Liver (tissue), 9 donors: ENCODE results near the gene LCE1D. TPM values are rescaled to one million over a fixed set of nuclear protein-coding genes. Genes with fewer than 3 reads are reported as not detected.

Experiments
- DNase-seq: peaks from one replicate; pipeline ENCODE4 v3.0.0-alpha.2; 2017; ENCODE audit warnings: low spot score
- H3K27ac ChIP-seq, 2 donors: one replicate each; pipeline ENCODE4 v1.7.0; 2013; ENCODE audit warnings: inconsistent platforms in 2 of 2, low read length in 2 of 2, control low read depth in 1 of 2, low read depth in 1 of 2, mild to moderate bottlenecking in 1 of 2
- H3K27me3 ChIP-seq, 4 donors: one replicate each; pipeline versions ENCODE4 v1.6.1 to v1.7.0; 2013; ENCODE audit warnings: low read length in 3 of 4, inconsistent platforms in 1 of 4, mild to moderate bottlenecking in 1 of 4, moderate library complexity in 1 of 4; ENCODE audit not compliant: control insufficient read depth in 4 of 4, insufficient read depth in 4 of 4
- H3K36me3 ChIP-seq, 4 donors: one replicate each; pipeline versions ENCODE4 v1.6.1 to v1.7.0; 2013; ENCODE audit warnings: low read length in 3 of 4, mild to moderate bottlenecking in 3 of 4, low read depth in 1 of 4, moderate library complexity in 1 of 4; ENCODE audit not compliant: control insufficient read depth in 4 of 4, insufficient read depth in 3 of 4
- H3K4me1 ChIP-seq, 4 donors: one replicate each; pipeline versions ENCODE4 v1.6.1 to v1.7.0; 2013; ENCODE audit warnings: low read length in 3 of 4, mild to moderate bottlenecking in 3 of 4, moderate library complexity in 1 of 4; ENCODE audit not compliant: control insufficient read depth in 4 of 4, insufficient read depth in 4 of 4
- H3K4me3 ChIP-seq, 3 donors: one replicate each; pipeline versions ENCODE4 v1.6.1 to v1.7.0; 2013; ENCODE audit warnings: low read length in 3 of 3, control low read depth in 1 of 3, low read depth in 1 of 3, mild to moderate bottlenecking in 1 of 3
- H3K9ac ChIP-seq, 2 donors: one replicate each; pipeline ENCODE4 v1.7.0; 2013; ENCODE audit warnings: low read length in 2 of 2, mild to moderate bottlenecking in 2 of 2, moderate library complexity in 2 of 2, control low read depth in 1 of 2, low read depth in 1 of 2
- H3K9me3 ChIP-seq, 4 donors: one replicate each; pipeline versions ENCODE4 v1.6.1 to v1.7.0; 2013; ENCODE audit warnings: low read length in 3 of 4; ENCODE audit not compliant: control insufficient read depth in 4 of 4
- EGR1 ChIP-seq, 2 donors: IDR thresholded peaks; 2 replicates each; pipeline ENCODE4 v1.6.1; 2016 to 2018; ENCODE audit warnings: antibody characterized with exemption in 2 of 2, low read depth in 2 of 2
- FOXA1 ChIP-seq: IDR thresholded peaks from 2 replicates; pipeline ENCODE4 v1.6.1; 2016; ENCODE audit warnings: antibody characterized with exemption
- FOXA2 ChIP-seq: IDR thresholded peaks from 2 replicates; pipeline ENCODE4 v1.6.1; 2016; ENCODE audit warnings: antibody characterized with exemption
- GABPA ChIP-seq, 2 donors: IDR thresholded peaks in 1 of 2; conservative IDR thresholded peaks in 1 of 2; 2 replicates each; pipeline ENCODE4 v1.6.1; 2016; ENCODE audit warnings: antibody characterized with exemption in 2 of 2, mild to moderate bottlenecking in 1 of 2, moderate library complexity in 1 of 2
- HNF4A ChIP-seq, 2 donors: conservative IDR thresholded peaks; 2 replicates each; pipeline ENCODE4 v1.6.1; 2016; ENCODE audit warnings: antibody characterized with exemption in 2 of 2, mild to moderate bottlenecking in 2 of 2
- HNF4G ChIP-seq: IDR thresholded peaks from 2 replicates; pipeline ENCODE4 v1.6.1; 2016; ENCODE audit warnings: antibody characterized with exemption
- JUND ChIP-seq, 2 donors: IDR thresholded peaks; 2 replicates each; pipeline ENCODE4 v1.6.1; 2016; ENCODE audit warnings: antibody characterized with exemption in 2 of 2
- NR2F2 ChIP-seq: IDR thresholded peaks from 2 replicates; pipeline ENCODE4 v1.6.1; 2016; ENCODE audit warnings: antibody characterized with exemption
- RAD21 ChIP-seq, 2 donors: IDR thresholded peaks; 2 replicates each; pipeline ENCODE4 v1.6.1; 2016; ENCODE audit warnings: antibody characterized with exemption in 2 of 2, mild to moderate bottlenecking in 2 of 2
- RXRA ChIP-seq, 2 donors: IDR thresholded peaks; 2 replicates each; pipeline ENCODE4 v1.6.1; 2017 to 2018; ENCODE audit warnings: antibody characterized with exemption in 2 of 2, mild to moderate bottlenecking in 1 of 2
- SP1 ChIP-seq: IDR thresholded peaks from 2 replicates; pipeline ENCODE4 v1.6.1; 2018; ENCODE audit warnings: antibody characterized with exemption, mild to moderate bottlenecking
- TAF1 ChIP-seq: conservative IDR thresholded peaks from 2 replicates; pipeline ENCODE4 v1.6.1; 2016; ENCODE audit warnings: antibody characterized with exemption, mild to moderate bottlenecking
- YY1 ChIP-seq: IDR thresholded peaks from 2 replicates; pipeline ENCODE4 v1.6.1; 2016; ENCODE audit warnings: antibody characterized with exemption, mild to moderate bottlenecking
- WGBS: extraction: QIAGEN DNeasy Blood & Tissue Kit; methylation state at CpG from one replicate; pipeline ENCODE4 v1.1.7; 2013; 5-methylcytosine and 5-hydroxymethylcytosine counted together
- polyA plus RNA-seq, 2 donors: library from polyadenylated mRNA; stranded (reverse) in 1 of 2; unstranded in 1 of 2; fragments of 200-250 nt in 1 of 2; fragments of >200 nt in 1 of 2; fragmentation: Nextera tagmentation in 1 of 2; extraction: Ambion mirVana in 1 of 2; gene quantifications; one replicate each; pipeline versions ENCODE4 v1.2.1 to v1.2.3, GENCODE V29; 2013 to 2015
- total RNA-seq, 2 donors: library from RNA; depleted of rRNA; stranded (reverse); fragments of >200 nt; gene quantifications; one replicate each; pipeline ENCODE4 v1.2.3, GENCODE V29; 2014
- TF ChIP-seq, protein P1 (sequence below): IDR thresholded peaks from 2 replicates; pipeline ENCODE4 v1.6.1; 2016; ENCODE audit warnings: antibody characterized with exemption
- TF ChIP-seq, protein P2 (sequence below): IDR thresholded peaks from 2 replicates; pipeline ENCODE4 v1.6.1; 2016; ENCODE audit warnings: antibody characterized with exemption
- TF ChIP-seq, protein P3 (sequence below): IDR thresholded peaks from 2 replicates; pipeline ENCODE4 v1.6.1; 2016; ENCODE audit warnings: antibody characterized with exemption
- TF ChIP-seq, protein P4 (sequence below): fragments of 150-350 bp; IDR thresholded peaks from 2 replicates; pipeline ENCODE4 v1.5.1; 2017; ENCODE audit warnings: improper control_type of control experiment, low read depth, low read length; ENCODE audit not compliant: missing input control
- TF ChIP-seq, protein P5 (sequence below): IDR thresholded peaks from 2 replicates; pipeline ENCODE4 v1.6.1; 2016; ENCODE audit warnings: antibody characterized with exemption, mild to moderate bottlenecking
- donor health status: healthy.
- donor health status: healthy.
- donor health status: healthy.
- donor health status: healthy.
- donor health status: healthy.

LCE1D gene
- total and polyA plus RNA-seq, 4 donors: not detected

DNA sequence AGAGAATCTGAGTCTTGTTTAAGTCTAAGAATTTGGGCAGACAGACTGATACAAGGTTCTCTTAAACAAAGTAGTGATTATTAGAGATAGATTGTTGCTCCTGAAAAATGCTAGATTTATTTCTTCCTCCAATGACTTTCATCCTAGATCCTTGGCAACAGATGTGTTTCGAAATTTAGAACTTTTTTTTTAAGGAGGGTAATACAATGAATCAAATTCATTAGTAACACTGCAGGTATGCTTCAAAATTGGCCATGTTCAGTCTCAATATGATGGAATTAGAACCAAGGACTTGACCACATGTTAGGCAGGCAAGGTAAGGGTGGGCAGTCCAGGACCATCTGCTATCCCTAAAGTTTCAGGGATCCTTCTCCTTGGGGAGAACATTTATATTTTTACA, 26.1 kb upstream of the LCE1D start:
- no peaks in the 10 kb centered on the region for H3K4me1 ChIP-seq
- H3K27ac ChIP-seq: no peak overlapping the region
- TF ChIP-seq, protein P1, sequence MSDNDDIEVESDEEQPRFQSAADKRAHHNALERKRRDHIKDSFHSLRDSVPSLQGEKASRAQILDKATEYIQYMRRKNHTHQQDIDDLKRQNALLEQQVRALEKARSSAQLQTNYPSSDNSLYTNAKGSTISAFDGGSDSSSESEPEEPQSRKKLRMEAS: no peak
- TF ChIP-seq HNF4G (no peak), TAF1 (no peak)
- H3K27me3 ChIP-seq: peaks cover 0 to 7% (median 0%) of the 10 kb centered on the region in 4 donors
- no peaks in the 10 kb centered on the region for H3K36me3 ChIP-seq
- H3K9ac ChIP-seq: no peak overlapping the region
- H3K4me3 ChIP-seq: no peak overlapping the region
- no peak for DNase-seq
- WGBS: 70% methylated on average over 1 of the region's 1 CpG
- no peaks in the 10 kb centered on the region for H3K9me3 ChIP-seq

DNA sequence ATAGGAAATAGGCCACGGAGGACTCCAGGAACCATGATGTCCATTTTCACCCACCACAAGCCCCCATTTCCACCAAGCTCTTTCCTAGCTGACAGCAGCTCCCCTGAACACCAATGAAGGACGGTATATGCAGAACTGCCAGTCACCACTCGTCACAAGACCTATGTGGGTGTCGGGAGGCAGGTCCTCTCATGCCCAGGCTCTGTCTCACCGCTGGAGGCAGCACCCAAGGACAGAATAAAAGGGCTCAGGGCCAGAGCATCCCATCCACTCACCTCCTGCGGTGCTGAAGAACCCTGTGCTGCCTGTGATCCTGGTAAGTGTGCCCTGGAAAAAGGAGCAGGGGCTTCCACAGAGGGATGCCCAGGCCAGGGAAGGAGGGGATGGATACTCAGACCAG, 21.6 kb upstream of the LCE1D start, which contains the start of gene LCE1F:
TSS of gene LCE1F (plus strand) at position 266 of the 400 bp plus-strand sequence. CDS start 1,232 bp downstream, outside the sequence.
- 69% methylated on average over 6 of the region's 6 CpGs for WGBS
- no peaks in the 10 kb centered on the region for H3K4me1 ChIP-seq
- no peaks in the 10 kb centered on the region for H3K36me3 ChIP-seq
- H3K9me3 ChIP-seq: no peaks in the 10 kb centered on the region
- DNase-seq: no peak
- H3K4me3 ChIP-seq: no peak within 1 kb of the TSS
- TF ChIP-seq GABPA (IDR thresholded peaks at IDR 0.05 in 1 of 2, conservative IDR thresholded peaks at IDR 0.05 in 1 of 2): no peak
- TF ChIP-seq, protein P2, sequence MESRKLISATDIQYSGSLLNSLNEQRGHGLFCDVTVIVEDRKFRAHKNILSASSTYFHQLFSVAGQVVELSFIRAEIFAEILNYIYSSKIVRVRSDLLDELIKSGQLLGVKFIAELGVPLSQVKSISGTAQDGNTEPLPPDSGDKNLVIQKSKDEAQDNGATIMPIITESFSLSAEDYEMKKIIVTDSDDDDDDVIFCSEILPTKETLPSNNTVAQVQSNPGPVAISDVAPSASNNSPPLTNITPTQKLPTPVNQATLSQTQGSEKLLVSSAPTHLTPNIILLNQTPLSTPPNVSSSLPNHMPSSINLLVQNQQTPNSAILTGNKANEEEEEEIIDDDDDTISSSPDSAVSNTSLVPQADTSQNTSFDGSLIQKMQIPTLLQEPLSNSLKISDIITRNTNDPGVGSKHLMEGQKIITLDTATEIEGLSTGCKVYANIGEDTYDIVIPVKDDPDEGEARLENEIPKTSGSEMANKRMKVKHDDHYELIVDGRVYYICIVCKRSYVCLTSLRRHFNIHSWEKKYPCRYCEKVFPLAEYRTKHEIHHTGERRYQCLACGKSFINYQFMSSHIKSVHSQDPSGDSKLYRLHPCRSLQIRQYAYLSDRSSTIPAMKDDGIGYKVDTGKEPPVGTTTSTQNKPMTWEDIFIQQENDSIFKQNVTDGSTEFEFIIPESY: no peak
- no peak for TF ChIP-seq YY1
- no peak for TF ChIP-seq TAF1
- TF ChIP-seq EGR1 (IDR thresholded peaks at IDR 0.05; ENCODE audit: low read depth in 2 of 2): no peak
- TF ChIP-seq FOXA2: no peak
- TF ChIP-seq, protein P3, sequence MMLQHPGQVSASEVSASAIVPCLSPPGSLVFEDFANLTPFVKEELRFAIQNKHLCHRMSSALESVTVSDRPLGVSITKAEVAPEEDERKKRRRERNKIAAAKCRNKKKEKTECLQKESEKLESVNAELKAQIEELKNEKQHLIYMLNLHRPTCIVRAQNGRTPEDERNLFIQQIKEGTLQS: no peak
- TF ChIP-seq, protein P4, sequence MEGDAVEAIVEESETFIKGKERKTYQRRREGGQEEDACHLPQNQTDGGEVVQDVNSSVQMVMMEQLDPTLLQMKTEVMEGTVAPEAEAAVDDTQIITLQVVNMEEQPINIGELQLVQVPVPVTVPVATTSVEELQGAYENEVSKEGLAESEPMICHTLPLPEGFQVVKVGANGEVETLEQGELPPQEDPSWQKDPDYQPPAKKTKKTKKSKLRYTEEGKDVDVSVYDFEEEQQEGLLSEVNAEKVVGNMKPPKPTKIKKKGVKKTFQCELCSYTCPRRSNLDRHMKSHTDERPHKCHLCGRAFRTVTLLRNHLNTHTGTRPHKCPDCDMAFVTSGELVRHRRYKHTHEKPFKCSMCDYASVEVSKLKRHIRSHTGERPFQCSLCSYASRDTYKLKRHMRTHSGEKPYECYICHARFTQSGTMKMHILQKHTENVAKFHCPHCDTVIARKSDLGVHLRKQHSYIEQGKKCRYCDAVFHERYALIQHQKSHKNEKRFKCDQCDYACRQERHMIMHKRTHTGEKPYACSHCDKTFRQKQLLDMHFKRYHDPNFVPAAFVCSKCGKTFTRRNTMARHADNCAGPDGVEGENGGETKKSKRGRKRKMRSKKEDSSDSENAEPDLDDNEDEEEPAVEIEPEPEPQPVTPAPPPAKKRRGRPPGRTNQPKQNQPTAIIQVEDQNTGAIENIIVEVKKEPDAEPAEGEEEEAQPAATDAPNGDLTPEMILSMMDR: no peak
- TF ChIP-seq HNF4A (conservative IDR thresholded peaks at IDR 0.05): no peak
- no peak for TF ChIP-seq NR2F2
- TF ChIP-seq RXRA (IDR thresholded peaks at IDR 0.05): no peak
- TF ChIP-seq RAD21 (IDR thresholded peaks at IDR 0.05): no peak
- TF ChIP-seq, protein P1: no peak
- TF ChIP-seq FOXA1: no peak
- TF ChIP-seq, protein P5, sequence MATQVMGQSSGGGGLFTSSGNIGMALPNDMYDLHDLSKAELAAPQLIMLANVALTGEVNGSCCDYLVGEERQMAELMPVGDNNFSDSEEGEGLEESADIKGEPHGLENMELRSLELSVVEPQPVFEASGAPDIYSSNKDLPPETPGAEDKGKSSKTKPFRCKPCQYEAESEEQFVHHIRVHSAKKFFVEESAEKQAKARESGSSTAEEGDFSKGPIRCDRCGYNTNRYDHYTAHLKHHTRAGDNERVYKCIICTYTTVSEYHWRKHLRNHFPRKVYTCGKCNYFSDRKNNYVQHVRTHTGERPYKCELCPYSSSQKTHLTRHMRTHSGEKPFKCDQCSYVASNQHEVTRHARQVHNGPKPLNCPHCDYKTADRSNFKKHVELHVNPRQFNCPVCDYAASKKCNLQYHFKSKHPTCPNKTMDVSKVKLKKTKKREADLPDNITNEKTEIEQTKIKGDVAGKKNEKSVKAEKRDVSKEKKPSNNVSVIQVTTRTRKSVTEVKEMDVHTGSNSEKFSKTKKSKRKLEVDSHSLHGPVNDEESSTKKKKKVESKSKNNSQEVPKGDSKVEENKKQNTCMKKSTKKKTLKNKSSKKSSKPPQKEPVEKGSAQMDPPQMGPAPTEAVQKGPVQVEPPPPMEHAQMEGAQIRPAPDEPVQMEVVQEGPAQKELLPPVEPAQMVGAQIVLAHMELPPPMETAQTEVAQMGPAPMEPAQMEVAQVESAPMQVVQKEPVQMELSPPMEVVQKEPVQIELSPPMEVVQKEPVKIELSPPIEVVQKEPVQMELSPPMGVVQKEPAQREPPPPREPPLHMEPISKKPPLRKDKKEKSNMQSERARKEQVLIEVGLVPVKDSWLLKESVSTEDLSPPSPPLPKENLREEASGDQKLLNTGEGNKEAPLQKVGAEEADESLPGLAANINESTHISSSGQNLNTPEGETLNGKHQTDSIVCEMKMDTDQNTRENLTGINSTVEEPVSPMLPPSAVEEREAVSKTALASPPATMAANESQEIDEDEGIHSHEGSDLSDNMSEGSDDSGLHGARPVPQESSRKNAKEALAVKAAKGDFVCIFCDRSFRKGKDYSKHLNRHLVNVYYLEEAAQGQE: no peak
- TF ChIP-seq JUND (IDR thresholded peaks at IDR 0.05): no peak
- TF ChIP-seq SP1: no peak
- TF ChIP-seq HNF4G: no peak
- H3K27ac ChIP-seq: no peak within 1 kb of the TSS
- peaks cover 0 to 10% (median 1%) of the 10 kb centered on the region in 4 donors for H3K27me3 ChIP-seq
- H3K9ac ChIP-seq: no peak within 1 kb of the TSS
